ENCODE results near the gene TTC28.

DNA sequence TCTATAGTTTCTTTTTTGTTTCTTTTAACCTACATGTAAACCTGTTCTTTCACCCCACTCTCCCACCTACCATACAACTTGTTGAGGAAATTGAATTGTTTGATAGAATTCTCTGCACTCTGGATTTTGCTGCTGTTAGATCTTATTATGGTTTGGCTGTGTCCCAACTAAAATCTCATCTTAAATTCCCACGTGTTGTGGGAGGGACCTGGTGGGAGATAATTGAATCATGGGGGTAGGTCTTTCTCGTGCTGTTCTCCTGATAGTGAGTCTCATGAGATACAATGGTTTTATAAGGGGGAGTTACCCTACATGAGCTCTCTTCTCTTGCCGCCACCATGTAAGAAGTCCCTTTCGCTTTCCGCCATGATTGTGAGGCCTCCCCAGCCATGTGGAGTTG lies 745.6 kb downstream of the TTC28 start:
- TF ChIP-seq POLR2AphosphoS5 (IDR thresholded peaks at IDR 0.05) (no peak), EZH2 (IDR thresholded peaks at IDR 0.05; ENCODE audit: borderline replicate concordance, insufficient read depth, low read length, poor library complexity, severe bottlenecking) (no peak), EP300 (conservative IDR thresholded peaks at IDR 0.05; ENCODE audit: poor library complexity, severe bottlenecking) (no peak)
- TF ChIP-seq, protein P1, sequence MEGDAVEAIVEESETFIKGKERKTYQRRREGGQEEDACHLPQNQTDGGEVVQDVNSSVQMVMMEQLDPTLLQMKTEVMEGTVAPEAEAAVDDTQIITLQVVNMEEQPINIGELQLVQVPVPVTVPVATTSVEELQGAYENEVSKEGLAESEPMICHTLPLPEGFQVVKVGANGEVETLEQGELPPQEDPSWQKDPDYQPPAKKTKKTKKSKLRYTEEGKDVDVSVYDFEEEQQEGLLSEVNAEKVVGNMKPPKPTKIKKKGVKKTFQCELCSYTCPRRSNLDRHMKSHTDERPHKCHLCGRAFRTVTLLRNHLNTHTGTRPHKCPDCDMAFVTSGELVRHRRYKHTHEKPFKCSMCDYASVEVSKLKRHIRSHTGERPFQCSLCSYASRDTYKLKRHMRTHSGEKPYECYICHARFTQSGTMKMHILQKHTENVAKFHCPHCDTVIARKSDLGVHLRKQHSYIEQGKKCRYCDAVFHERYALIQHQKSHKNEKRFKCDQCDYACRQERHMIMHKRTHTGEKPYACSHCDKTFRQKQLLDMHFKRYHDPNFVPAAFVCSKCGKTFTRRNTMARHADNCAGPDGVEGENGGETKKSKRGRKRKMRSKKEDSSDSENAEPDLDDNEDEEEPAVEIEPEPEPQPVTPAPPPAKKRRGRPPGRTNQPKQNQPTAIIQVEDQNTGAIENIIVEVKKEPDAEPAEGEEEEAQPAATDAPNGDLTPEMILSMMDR (IDR thresholded peaks at IDR 0.05; ENCODE audit: poor library complexity, severe bottlenecking) = no peak

Data from neural cell (in vitro differentiated cells).